D341Med (cell line): ENCODE measurements around the gene DBR1.
A peak's percentile ranks its signal among the peaks of the same experiment; 100 is the strongest.

ENCODE experiments used
- DNase-seq: peaks from one replicate; pipeline ENCODE4 v3.0.0; 2012; ENCODE audit warnings: low spot score

The DBR1 gene

GRCh38 chr3:138174421-138175131 is at the start of gene DBR1:
Gene DBR1, minus strand, starts transcription at chr3:138174921. Its CDS starts 126 bp downstream, at chr3:138174795.
- DNase-seq, result peak; percentile 82

GRCh38 chr3:138222942-138223287 is 48.2 kb upstream of the DBR1 start:
- DNase-seq, result no peak

- DNase-seq, result no peak
These were observed 47.6 kb upstream of the DBR1 start for GRCh38 chr3:138222131-138222941.

- no peak for DNase-seq
These were observed 46.1 kb upstream of the DBR1 start for GRCh38 chr3:138220788-138221187.

GRCh38 chr3:138220242-138220641 is 45.5 kb upstream of the DBR1 start:
- no peak for DNase-seq

- DNase-seq, result no peak
These were observed 44.5 kb upstream of the DBR1 start for GRCh38 chr3:138219255-138219654.

GRCh38 chr3:138213398-138214085 is 38.8 kb upstream of the DBR1 start:
- no peak for DNase-seq

GRCh38 chr3:138210528-138210927 is 35.8 kb upstream of the DBR1 start:
- DNase-seq, result peak; percentile 28

GRCh38 chr3:138206196-138206595 is 31.5 kb upstream of the DBR1 start:
- no peak for DNase-seq

GRCh38 chr3:138205527-138205926 is 30.8 kb upstream of the DBR1 start:
- no peak for DNase-seq

- no peak for DNase-seq
These were observed 29.2 kb upstream of the DBR1 start for GRCh38 chr3:138203938-138204337.

GRCh38 chr3:138202945-138203701 is 28.4 kb upstream of the DBR1 start:
- DNase-seq, result no peak

- DNase-seq, result no peak
These were observed 25.7 kb upstream of the DBR1 start for GRCh38 chr3:138200424-138200823.

- DNase-seq, result no peak
These were observed 25.1 kb upstream of the DBR1 start for GRCh38 chr3:138199851-138200250.

GRCh38 chr3:138197524-138197923 is 22.8 kb upstream of the DBR1 start:
- DNase-seq, result no peak

- no peak for DNase-seq
These were observed 22.3 kb upstream of the DBR1 start for GRCh38 chr3:138197058-138197457.

- no peak for DNase-seq
These were observed 21.3 kb upstream of the DBR1 start for GRCh38 chr3:138196023-138196422.

GRCh38 chr3:138195481-138195880 is 20.8 kb upstream of the DBR1 start:
- peak; percentile 69 for DNase-seq

GRCh38 chr3:138188013-138188730 is 13.5 kb upstream of the DBR1 start:
- no peak for DNase-seq

GRCh38 chr3:138187296-138188012 is 12.7 kb upstream of the DBR1 start, which contains the start of gene ARMC8:
Gene ARMC8, plus strand, starts transcription at chr3:138187301. Its CDS starts 254 bp downstream, at chr3:138187555.
- peak; percentile 85 for DNase-seq
